Esophagus muscularis mucosa (tissue), 4 donors: ENCODE results near the gene HIVEP2. TPM values are rescaled to one million over a fixed set of nuclear protein-coding genes. Genes with fewer than 3 reads are reported as not detected.

Experiments used
- DNase-seq: peaks from one replicate; pipeline ENCODE4 v3.0.0-alpha.2; 2017; ENCODE audit errors: extremely low spot score
- H3K27ac ChIP-seq, 4 donors: fragments of 200-600 bp; sonication (generic); replicated peaks in 1 of 4; 1 replicate in 3 of 4; 2 replicates in 1 of 4; pipeline ENCODE4 v1.5.1; 2016 to 2019; ENCODE audit warnings: mild to moderate bottlenecking in 1 of 4
- H3K27me3 ChIP-seq, 4 donors: fragments of 200-600 bp; sonication (generic); one replicate each; pipeline versions ENCODE4 v1.5.1 to v1.6.0; 2016 to 2019
- H3K36me3 ChIP-seq, 4 donors: fragments of 200-600 bp; sonication (generic); one replicate each; pipeline ENCODE4 v1.5.1; 2016 to 2019
- H3K4me1 ChIP-seq, 4 donors: fragments of 200-600 bp; sonication (generic); one replicate each; pipeline ENCODE4 v1.5.1; 2016 to 2019
- H3K4me3 ChIP-seq, 4 donors: fragments of 200-600 bp; sonication (generic); 1 replicate in 2 of 4; 2 replicates in 2 of 4; pipeline ENCODE4 v1.5.1; 2016 to 2019; ENCODE audit warnings: mild to moderate bottlenecking in 4 of 4, moderate library complexity in 1 of 4
- H3K9me3 ChIP-seq, 4 donors: fragments of 200-600 bp; sonication (generic); 1 replicate in 3 of 4; 2 replicates in 1 of 4; pipeline ENCODE4 v1.5.1; 2016 to 2019
- EP300 ChIP-seq: sonication (generic); formaldehyde crosslinking; IDR thresholded peaks from one replicate; pipeline ENCODE4 v1.6.1; 2017; ENCODE audit warnings: antibody characterized with exemption
- POLR2A ChIP-seq: fragments of 450-650 bp; IDR thresholded peaks from one replicate; pipeline ENCODE4 v1.6.1; 2017; ENCODE audit warnings: antibody characterized with exemption, moderate library complexity, mild to moderate bottlenecking, low read depth
- POLR2AphosphoS5 ChIP-seq, 2 donors: sonication (generic); formaldehyde crosslinking; IDR thresholded peaks; one replicate each; pipeline ENCODE4 v1.6.1; 2017; ENCODE audit warnings: antibody characterized with exemption in 2 of 2
- WGBS: methylation state at CpG from one replicate; pipeline ENCODE4 v1.1.5; 2018; 5-methylcytosine and 5-hydroxymethylcytosine counted together
- intact Hi-C: fragments of 100-400 bp; cut with DNase I; formaldehyde crosslinking; loops from one replicate; pipeline ENCODE4 v1.15.1; 2023
- total RNA-seq, 4 donors: library from RNA; depleted of rRNA; stranded (reverse); fragments of >200 nt; gene quantifications; one replicate each; pipeline versions ENCODE4 v1.1.0 to v1.2.1, GENCODE V29; 2016
- TF ChIP-seq, protein P1 (sequence below), 3 experiments: fragments of 200-600 bp in 2 of 3; fragments of 450-650 bp in 1 of 3; sonication (generic) in 2 of 3; IDR thresholded peaks; one replicate each; pipeline ENCODE4 v1.5.1; 2017 to 2019; ENCODE audit warnings: antibody characterized with exemption in 3 of 3, mild to moderate bottlenecking in 2 of 3, moderate library complexity in 1 of 3

The HIVEP2 gene
- total RNA-seq, 4 donors from 2014 or later: 20.3 to 29.3 (median 22.1) TPM

DNA sequence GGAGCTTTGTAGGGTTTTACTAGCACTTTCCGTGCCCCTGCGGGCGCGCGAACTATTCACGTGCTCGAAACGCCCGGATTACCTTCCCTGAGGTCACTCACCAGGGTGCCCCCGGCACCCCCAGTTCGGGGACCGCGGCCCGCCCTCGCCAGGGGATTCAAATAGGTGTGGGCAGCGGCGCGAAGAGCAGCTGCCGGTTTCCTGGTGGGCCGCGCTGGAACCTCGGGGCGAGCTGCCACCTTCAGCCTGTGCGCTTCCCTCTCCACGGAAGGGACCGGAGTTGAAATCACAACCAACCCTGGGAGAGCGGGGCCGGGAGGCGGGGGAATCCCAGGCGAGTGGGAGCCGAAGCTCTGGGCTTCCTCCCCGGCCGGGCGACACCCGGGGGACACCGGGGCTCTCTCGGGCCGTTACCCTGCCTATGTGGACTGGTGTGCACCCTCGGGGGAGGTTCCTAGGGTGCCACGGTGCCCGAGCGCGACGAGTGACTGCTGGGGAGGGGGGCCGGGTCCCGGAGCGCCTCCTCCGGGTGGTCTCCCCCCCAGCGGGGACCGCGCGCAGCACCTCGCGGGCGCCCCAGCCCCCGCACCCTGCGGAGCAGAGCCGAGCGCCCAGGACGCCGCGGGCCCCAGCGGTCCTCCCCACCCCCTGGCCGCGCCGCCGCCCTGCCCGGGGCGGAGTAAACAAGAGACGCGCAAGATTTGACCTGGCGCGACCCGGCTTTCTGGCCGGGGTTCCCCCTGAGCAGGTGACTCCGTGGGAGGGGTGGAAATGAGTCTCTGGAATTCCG, 2.1 kb upstream of the HIVEP2 start:
- no peaks in the 10 kb centered on the region for H3K9me3 ChIP-seq
- peak overlapping the region; percentile 72 to 98 (median 94) for H3K4me3 ChIP-seq

DNA sequence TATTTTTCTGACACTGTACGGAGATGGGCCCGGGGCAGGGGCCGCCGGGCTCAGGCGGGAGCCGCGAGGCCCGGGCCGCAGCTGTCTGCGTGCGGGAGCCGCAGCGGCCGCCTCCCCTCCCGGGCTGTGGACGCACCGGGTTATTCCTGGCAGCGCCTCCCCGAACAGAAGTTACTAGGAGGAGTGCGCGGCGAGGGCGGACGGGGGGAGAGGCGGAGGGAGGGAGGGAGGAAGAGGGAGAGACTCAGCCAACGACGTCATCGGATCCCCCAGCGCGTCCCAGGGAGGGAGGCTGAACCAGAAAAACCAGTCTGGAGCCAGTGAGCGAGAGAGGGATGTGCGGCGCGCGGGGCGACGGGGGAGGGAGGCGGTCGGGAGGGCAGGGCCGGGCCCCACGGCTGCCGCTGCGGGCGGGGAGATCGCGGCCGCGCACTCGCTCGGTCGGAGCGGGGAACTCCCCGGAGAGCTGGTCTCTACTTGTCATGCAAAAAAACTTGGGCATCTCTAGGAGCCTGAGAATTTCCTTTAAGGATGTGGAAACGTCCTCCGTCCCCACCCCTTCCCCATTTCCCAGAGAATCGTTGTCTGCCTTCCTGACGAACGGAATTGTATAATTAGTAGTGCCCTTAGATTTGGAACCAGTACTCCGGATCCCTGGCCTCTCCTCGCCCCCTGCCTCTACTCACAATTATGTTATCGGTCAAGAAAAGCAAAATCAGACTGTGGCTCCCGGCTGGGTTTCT, 1.4 kb upstream of the HIVEP2 start:
- Histone ChIP-seq H3K4me1 (peaks cover 17 to 34% (median 32%) of the 10 kb centered on the region in 4 donors), H3K4me3 (peak overlapping the region; percentile 72 to 98 (median 94)), H3K27me3 (no peaks in the 10 kb centered on the region), H3K27ac (peak overlapping the region; percentile 96 to 100 (median 98)), H3K9me3 (no peaks in the 10 kb centered on the region), H3K36me3 (no peaks in the 10 kb centered on the region)
- under 1% methylated on average over 43 of the region's 62 CpGs for WGBS
- TF ChIP-seq POLR2A (peak; percentile 93), EP300 (peak; percentile 8), POLR2AphosphoS5 (IDR thresholded peaks at IDR 0.05) (peak; percentile 93 to 96)
- TF ChIP-seq, protein P1, sequence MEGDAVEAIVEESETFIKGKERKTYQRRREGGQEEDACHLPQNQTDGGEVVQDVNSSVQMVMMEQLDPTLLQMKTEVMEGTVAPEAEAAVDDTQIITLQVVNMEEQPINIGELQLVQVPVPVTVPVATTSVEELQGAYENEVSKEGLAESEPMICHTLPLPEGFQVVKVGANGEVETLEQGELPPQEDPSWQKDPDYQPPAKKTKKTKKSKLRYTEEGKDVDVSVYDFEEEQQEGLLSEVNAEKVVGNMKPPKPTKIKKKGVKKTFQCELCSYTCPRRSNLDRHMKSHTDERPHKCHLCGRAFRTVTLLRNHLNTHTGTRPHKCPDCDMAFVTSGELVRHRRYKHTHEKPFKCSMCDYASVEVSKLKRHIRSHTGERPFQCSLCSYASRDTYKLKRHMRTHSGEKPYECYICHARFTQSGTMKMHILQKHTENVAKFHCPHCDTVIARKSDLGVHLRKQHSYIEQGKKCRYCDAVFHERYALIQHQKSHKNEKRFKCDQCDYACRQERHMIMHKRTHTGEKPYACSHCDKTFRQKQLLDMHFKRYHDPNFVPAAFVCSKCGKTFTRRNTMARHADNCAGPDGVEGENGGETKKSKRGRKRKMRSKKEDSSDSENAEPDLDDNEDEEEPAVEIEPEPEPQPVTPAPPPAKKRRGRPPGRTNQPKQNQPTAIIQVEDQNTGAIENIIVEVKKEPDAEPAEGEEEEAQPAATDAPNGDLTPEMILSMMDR (IDR thresholded peaks at IDR 0.05): no peak
- intact Hi-C loops: loop anchor here (5.0 kb wide), 2 partner anchors 111 to 254 kb away; no protein-coding TSS in a partner anchor
- DNase-seq: peak; percentile 99

More for the DNA sequence above, 2.1 kb upstream of the HIVEP2 start:
- DNase-seq: peak; percentile 95
- 0% methylated on average over 12 of the region's 77 CpGs for WGBS
- intact Hi-C loops: loop anchor here (5.0 kb wide), 2 partner anchors 110 to 255 kb away; no protein-coding TSS in a partner anchor
- Histone ChIP-seq H3K27ac (peak overlapping the region; percentile 96 to 100 (median 98)), H3K4me1 (peaks cover 17 to 31% (median 27%) of the 10 kb centered on the region in 4 donors), H3K36me3 (no peaks in the 10 kb centered on the region), H3K27me3 (no peaks in the 10 kb centered on the region)
- no peak for TF ChIP-seq EP300
- peak; percentile 76 to 87 for TF ChIP-seq POLR2AphosphoS5 (IDR thresholded peaks at IDR 0.05)
- TF ChIP-seq, protein P1 (IDR thresholded peaks at IDR 0.05): peak in 1 of 3 experiments; percentile 8

DNA sequence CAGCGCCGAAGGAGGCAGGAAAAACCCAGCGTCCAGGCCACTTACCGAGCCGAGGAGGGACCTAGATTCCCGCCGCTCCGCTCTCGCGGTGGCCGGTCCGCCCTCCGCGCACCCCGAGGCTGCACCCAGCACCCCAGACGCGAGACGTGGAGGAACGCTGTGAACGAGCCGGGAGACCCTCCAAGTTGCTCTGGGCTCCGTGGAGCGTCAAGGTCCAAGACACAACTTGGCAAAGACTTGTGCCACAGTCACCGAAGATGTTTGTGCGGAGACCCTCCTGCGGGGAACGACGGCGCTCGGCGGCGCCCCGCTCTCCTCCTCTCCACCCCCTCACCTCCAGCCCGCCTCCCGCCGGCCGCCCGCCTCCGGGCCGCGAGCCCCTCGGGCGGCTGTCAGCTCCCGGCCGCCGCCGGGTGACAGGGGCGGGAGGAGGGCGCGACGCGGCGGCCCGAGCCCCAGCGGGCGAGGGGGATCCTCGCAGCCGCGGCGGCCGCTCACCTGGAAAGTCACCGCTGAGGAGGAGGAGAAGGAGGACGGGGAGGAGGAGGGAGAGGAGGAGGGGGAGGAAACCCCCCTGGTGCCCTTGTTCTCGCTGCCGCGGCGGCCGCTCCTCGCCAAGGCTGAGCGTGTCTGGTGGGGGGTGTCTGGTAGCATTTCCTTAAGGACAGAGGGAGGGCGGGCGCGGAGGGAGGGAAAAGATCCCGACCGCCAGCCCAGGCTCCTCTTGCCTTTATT, 637 bp upstream of the HIVEP2 start:
- TF ChIP-seq, protein P1 (IDR thresholded peaks at IDR 0.05): no peak
- TF ChIP-seq EP300: no peak
- no peak for TF ChIP-seq POLR2A
- TF ChIP-seq POLR2AphosphoS5 (IDR thresholded peaks at IDR 0.05): peak in 1 of 2 donors; percentile 15
- intact Hi-C loops: loop anchor here (2.0 to 5.0 kb wide), 3 partner anchors 59 to 253 kb away; no protein-coding TSS in a partner anchor
- no peaks in the 10 kb centered on the region for H3K27me3 ChIP-seq
- peak overlapping the region; percentile 96 to 100 (median 98) for H3K27ac ChIP-seq
- WGBS: under 1% methylated on average over 18 of the region's 75 CpGs
- DNase-seq: peak; percentile 92
- H3K4me1 ChIP-seq: peaks cover 17 to 38% (median 32%) of the 10 kb centered on the region in 4 donors
- no peaks in the 10 kb centered on the region for H3K9me3 ChIP-seq
- H3K4me3 ChIP-seq: peak overlapping the region; percentile 72 to 98 (median 94)
- H3K36me3 ChIP-seq: no peaks in the 10 kb centered on the region
